ENCODE results near the gene KCNJ1. TPM values are rescaled to one million over a fixed set of nuclear protein-coding genes. Genes with fewer than 3 reads are reported as not detected.

The KCNJ1 gene
- total RNA-seq, 2 donors from 2014 or later: 1.1 TPM; not detected in 1

GRCh38 chr11:128852327-128853023, 14.6 kb downstream of the KCNJ1 start:
- H3K9me3 ChIP-seq: no peaks in the 10 kb centered on the region
- no peaks in the 10 kb centered on the region for H3K4me1 ChIP-seq (ENCODE audit: control insufficient read depth in 1 of 2, low read depth in 2 of 2)
- no peaks in the 10 kb centered on the region for H3K36me3 ChIP-seq
- H3K27ac ChIP-seq: no peak overlapping the region
- H3K4me3 ChIP-seq: no peak overlapping the region
- no peak for TF ChIP-seq CTCF (IDR thresholded peaks at IDR 0.05)
- ATAC-seq (ENCODE audit: insufficient number of reproducible peaks, low FRiP score, low read depth): no peak
- DNase-seq (ENCODE audit: low spot score): no peak
- no peaks in the 10 kb centered on the region for H3K27me3 ChIP-seq (replicated peaks; ENCODE audit: insufficient read depth)

DNA sequence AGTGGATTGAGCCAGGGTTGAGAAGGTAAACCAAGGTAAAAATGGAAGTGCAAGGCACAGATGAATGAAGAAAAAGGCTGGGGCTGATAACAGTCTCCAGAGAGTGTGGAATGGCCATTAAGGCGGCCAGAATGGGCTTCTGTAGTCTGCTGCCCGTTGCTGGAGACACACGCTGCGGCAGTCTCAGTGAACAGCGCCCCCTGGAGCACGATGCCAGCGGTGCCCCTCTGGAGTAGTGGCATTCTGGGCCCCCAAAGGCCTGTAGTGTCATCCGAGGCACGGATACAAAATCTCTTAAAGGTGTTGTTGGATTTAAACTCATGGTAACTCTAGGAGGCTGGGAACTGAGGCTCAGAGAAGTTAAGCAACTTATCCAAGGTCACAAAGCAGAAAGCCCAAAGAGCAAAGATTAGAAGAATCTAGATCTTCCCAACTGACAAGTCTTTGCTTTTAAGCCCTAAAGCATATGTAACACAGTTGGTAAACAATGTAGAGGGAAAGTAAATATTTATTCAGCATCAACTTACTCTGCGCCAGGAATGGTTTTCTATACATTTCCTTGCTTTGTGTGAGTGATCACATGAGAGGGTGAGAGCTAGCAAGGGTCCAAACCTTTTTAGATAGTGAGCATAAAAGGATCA, 18.2 kb downstream of the KCNJ1 start:
- ATAC-seq (ENCODE audit: insufficient number of reproducible peaks, low FRiP score, low read depth) (no peak), DNase-seq (ENCODE audit: low spot score) (no peak)
- Histone ChIP-seq H3K9me3 (no peaks in the 10 kb centered on the region), H3K4me3 (no peak overlapping the region), H3K27ac (no peak overlapping the region), H3K4me1 (ENCODE audit: control insufficient read depth in 1 of 2, low read depth in 2 of 2) (no peaks in the 10 kb centered on the region), H3K27me3 (replicated peaks; ENCODE audit: insufficient read depth) (no peaks in the 10 kb centered on the region), H3K36me3 (no peaks in the 10 kb centered on the region)
- TF ChIP-seq CTCF (IDR thresholded peaks at IDR 0.05): peak; percentile 44

- H3K9me3 ChIP-seq: no peaks in the 10 kb centered on the region
- H3K27me3 ChIP-seq (replicated peaks; ENCODE audit: insufficient read depth): no peaks in the 10 kb centered on the region
- ATAC-seq (ENCODE audit: insufficient number of reproducible peaks, low FRiP score, low read depth) (no peak), DNase-seq (ENCODE audit: low spot score) (no peak)
- H3K36me3 ChIP-seq: no peaks in the 10 kb centered on the region
- TF ChIP-seq CTCF (IDR thresholded peaks at IDR 0.05): no peak
- H3K4me1 ChIP-seq (ENCODE audit: control insufficient read depth in 1 of 2, low read depth in 2 of 2): peaks cover 0 to 11% of the 10 kb centered on the region in 2 donors
- H3K27ac ChIP-seq: no peak overlapping the region
- no peak overlapping the region for H3K4me3 ChIP-seq
These were observed 20.1 kb downstream of the KCNJ1 start for GRCh38 chr11:128846985-128847384.

DNA sequence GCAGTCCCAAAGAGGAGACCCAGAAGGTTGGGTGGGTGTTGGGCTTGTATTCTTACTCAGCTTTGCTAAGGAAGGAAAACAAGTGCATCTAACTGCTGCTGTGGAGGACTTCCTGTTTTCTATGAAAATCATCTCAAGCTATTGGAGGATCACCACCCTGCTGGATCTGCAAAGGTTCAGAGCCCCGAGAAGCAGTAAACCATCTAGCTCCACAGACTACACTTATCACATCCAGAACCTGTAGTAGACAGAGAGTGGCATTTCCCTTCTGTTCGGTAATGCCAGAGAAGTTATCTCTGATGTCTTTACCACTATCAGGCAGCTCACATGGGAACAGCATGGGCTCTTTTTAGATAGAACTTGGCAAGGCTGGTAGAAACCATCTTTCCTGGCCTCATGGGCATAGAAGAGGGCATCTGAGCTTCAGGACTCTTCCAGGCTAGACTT, 21.7 kb downstream of the KCNJ1 start:
- H3K4me3 ChIP-seq: no peak overlapping the region
- ATAC-seq (ENCODE audit: insufficient number of reproducible peaks, low FRiP score, low read depth): no peak
- H3K27ac ChIP-seq: no peak overlapping the region

More for the DNA sequence above, 21.7 kb downstream of the KCNJ1 start:
- Histone ChIP-seq H3K36me3 (no peaks in the 10 kb centered on the region), H3K9me3 (no peaks in the 10 kb centered on the region), H3K27me3 (replicated peaks; ENCODE audit: insufficient read depth) (no peaks in the 10 kb centered on the region), H3K4me1 (ENCODE audit: control insufficient read depth in 1 of 2, low read depth in 2 of 2) (peaks cover 0 to 11% of the 10 kb centered on the region in 2 donors)
- TF ChIP-seq CTCF (IDR thresholded peaks at IDR 0.05): no peak
- no peak for DNase-seq (ENCODE audit: low spot score)

Measured in thoracic aorta (tissue), 2 donors.